Peyer's patch (tissue), 4 donors: ENCODE results near the gene PLEKHG3.

Experiments used
- POLR2A ChIP-seq, 2 donors: fragments of 450-650 bp; IDR thresholded peaks; one replicate each; pipeline ENCODE4 v1.5.1; 2017; ENCODE audit warnings: antibody characterized with exemption in 2 of 2, mild to moderate bottlenecking in 2 of 2, moderate library complexity in 2 of 2
- TF ChIP-seq, protein P1 (sequence below), 6 experiments: fragments of 450-650 bp in 4 of 6; fragments of 200-600 bp in 2 of 6; sonication (generic) in 1 of 6; IDR thresholded peaks; one replicate each; pipeline ENCODE4 v1.5.1; 2017 to 2019; ENCODE audit warnings: antibody characterized with exemption in 6 of 6, mild to moderate bottlenecking in 3 of 6, moderate library complexity in 1 of 6

DNA sequence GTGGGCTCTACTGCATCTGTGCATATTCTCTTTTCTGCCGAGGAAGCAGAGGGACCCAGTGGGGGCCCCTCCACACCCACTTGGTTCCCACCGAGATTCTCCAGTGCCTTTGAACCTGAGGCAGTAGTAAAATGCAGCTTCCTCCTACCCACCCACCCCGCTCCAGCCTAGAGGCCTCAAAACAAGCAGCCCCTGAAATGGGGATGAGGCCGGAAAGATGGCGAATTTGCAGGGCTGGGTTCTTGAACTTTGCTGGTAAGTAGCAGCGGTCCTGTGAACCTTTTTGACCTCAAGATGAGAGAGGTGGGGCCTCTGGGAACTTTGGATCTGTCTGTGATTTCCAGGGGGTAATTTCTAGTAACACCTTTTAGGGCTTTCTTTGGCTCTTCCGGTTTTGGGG lies 15.4 kb downstream of the PLEKHG3 start:
- TF ChIP-seq, protein P1, sequence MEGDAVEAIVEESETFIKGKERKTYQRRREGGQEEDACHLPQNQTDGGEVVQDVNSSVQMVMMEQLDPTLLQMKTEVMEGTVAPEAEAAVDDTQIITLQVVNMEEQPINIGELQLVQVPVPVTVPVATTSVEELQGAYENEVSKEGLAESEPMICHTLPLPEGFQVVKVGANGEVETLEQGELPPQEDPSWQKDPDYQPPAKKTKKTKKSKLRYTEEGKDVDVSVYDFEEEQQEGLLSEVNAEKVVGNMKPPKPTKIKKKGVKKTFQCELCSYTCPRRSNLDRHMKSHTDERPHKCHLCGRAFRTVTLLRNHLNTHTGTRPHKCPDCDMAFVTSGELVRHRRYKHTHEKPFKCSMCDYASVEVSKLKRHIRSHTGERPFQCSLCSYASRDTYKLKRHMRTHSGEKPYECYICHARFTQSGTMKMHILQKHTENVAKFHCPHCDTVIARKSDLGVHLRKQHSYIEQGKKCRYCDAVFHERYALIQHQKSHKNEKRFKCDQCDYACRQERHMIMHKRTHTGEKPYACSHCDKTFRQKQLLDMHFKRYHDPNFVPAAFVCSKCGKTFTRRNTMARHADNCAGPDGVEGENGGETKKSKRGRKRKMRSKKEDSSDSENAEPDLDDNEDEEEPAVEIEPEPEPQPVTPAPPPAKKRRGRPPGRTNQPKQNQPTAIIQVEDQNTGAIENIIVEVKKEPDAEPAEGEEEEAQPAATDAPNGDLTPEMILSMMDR (IDR thresholded peaks at IDR 0.05): no peak
- TF ChIP-seq POLR2A (IDR thresholded peaks at IDR 0.05): no peak
